ENCODE measurements around the gene ZNF711.

DNA sequence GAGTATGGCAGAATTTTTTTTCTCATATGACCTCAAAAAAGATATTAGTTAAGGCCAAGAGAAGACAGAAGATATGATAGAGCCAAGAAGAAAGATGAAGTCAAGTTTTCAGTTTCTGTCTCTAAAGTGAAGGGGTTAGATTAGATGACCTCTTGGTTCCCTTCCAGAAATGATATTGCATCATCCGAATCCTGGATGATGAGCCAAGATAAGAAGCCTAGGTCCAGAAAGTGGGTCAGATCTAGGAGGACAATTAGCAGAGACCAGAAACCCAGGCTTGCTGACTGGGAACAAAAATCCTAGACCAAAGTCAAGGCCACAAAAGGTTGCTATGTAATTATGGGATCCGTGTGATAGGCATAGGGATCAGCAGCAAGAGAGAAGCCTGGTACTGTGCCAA is 20.4 kb upstream of the ZNF711 start:
- TF ChIP-seq, protein P1, sequence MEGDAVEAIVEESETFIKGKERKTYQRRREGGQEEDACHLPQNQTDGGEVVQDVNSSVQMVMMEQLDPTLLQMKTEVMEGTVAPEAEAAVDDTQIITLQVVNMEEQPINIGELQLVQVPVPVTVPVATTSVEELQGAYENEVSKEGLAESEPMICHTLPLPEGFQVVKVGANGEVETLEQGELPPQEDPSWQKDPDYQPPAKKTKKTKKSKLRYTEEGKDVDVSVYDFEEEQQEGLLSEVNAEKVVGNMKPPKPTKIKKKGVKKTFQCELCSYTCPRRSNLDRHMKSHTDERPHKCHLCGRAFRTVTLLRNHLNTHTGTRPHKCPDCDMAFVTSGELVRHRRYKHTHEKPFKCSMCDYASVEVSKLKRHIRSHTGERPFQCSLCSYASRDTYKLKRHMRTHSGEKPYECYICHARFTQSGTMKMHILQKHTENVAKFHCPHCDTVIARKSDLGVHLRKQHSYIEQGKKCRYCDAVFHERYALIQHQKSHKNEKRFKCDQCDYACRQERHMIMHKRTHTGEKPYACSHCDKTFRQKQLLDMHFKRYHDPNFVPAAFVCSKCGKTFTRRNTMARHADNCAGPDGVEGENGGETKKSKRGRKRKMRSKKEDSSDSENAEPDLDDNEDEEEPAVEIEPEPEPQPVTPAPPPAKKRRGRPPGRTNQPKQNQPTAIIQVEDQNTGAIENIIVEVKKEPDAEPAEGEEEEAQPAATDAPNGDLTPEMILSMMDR (IDR thresholded peaks at IDR 0.05), result no peak
- TF ChIP-seq, protein P2, sequence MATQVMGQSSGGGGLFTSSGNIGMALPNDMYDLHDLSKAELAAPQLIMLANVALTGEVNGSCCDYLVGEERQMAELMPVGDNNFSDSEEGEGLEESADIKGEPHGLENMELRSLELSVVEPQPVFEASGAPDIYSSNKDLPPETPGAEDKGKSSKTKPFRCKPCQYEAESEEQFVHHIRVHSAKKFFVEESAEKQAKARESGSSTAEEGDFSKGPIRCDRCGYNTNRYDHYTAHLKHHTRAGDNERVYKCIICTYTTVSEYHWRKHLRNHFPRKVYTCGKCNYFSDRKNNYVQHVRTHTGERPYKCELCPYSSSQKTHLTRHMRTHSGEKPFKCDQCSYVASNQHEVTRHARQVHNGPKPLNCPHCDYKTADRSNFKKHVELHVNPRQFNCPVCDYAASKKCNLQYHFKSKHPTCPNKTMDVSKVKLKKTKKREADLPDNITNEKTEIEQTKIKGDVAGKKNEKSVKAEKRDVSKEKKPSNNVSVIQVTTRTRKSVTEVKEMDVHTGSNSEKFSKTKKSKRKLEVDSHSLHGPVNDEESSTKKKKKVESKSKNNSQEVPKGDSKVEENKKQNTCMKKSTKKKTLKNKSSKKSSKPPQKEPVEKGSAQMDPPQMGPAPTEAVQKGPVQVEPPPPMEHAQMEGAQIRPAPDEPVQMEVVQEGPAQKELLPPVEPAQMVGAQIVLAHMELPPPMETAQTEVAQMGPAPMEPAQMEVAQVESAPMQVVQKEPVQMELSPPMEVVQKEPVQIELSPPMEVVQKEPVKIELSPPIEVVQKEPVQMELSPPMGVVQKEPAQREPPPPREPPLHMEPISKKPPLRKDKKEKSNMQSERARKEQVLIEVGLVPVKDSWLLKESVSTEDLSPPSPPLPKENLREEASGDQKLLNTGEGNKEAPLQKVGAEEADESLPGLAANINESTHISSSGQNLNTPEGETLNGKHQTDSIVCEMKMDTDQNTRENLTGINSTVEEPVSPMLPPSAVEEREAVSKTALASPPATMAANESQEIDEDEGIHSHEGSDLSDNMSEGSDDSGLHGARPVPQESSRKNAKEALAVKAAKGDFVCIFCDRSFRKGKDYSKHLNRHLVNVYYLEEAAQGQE (IDR thresholded peaks at IDR 0.05; ENCODE audit: insufficient read depth in 1 of 2, low read depth in 2 of 2, low read length in 1 of 2), result no peak
- TF ChIP-seq TCF7L2 (IDR thresholded peaks at IDR 0.05; ENCODE audit: low read depth, low read length) (no peak), POLR2AphosphoS5 (IDR thresholded peaks at IDR 0.05; ENCODE audit: low read depth, low read length) (no peak), SIN3A (IDR thresholded peaks at IDR 0.05; ENCODE audit: borderline replicate concordance, insufficient read depth, low read depth, low read length) (no peak)
